Uterus (tissue), 2 donors: ENCODE results near the gene TAPT1.

ENCODE experiments used
- CTCF ChIP-seq, 4 experiments: fragments of 200-600 bp in 2 of 4; fragments of 450-650 bp in 2 of 4; sonication (generic) in 2 of 4; IDR thresholded peaks; one replicate each; pipeline ENCODE4 v1.5.1; 2016 to 2019; ENCODE audit warnings: antibody characterized with exemption in 4 of 4, mild to moderate bottlenecking in 2 of 4, moderate library complexity in 1 of 4
- POLR2A ChIP-seq, 2 donors: fragments of 450-650 bp; IDR thresholded peaks; one replicate each; pipeline ENCODE4 v1.6.1; 2016; ENCODE audit warnings: antibody characterized with exemption in 2 of 2, mild to moderate bottlenecking in 1 of 2, moderate library complexity in 1 of 2

GRCh38 chr4:16226816-16227461 lies 668 bp upstream of the TAPT1 start:
- TF ChIP-seq CTCF (IDR thresholded peaks at IDR 0.05) (no peak), POLR2A (IDR thresholded peaks at IDR 0.05) (no peak)
